Stimulated activated CD8-positive, alpha-beta memory T cell treated with anti-CD3 and anti-CD28 coated beads, Interleukin-4, amount 100 ng/mL, for 1 hour (primary cell): ENCODE measurements around the gene OR2T2.
"Not testable (repeated sequence)": the region's sequence is repeated elsewhere in the genome, so short reads cannot be mapped to it uniquely, and the experiment has no call there.

Source experiments
- DNase-seq, 2 donors: peaks; one replicate each; pipeline ENCODE4 v3.0.0-alpha.2; 2020; ENCODE audit warnings: low read depth in 2 of 2, low spot score in 1 of 2

The OR2T2 gene

GRCh38 chr1:248445399-248445798 lies at the start of gene OR2T2:
Gene OR2T2, plus strand, starts transcription at chr1:248445637. Its CDS starts 7,161 bp downstream, at chr1:248452798.
- DNase-seq: not testable (repeated sequence)

- DNase-seq: no peak
Measured at GRCh38 chr1:248402748-248403147, 42.7 kb upstream of the OR2T2 start, which contains the start of gene OR2T1. Gene OR2T1, plus strand, starts transcription at chr1:248403048. Its CDS starts 3,100 bp downstream, at chr1:248406148.

- no peak for DNase-seq
Measured at GRCh38 chr1:248404024-248404423, 41.4 kb upstream of the OR2T2 start.

DNA sequence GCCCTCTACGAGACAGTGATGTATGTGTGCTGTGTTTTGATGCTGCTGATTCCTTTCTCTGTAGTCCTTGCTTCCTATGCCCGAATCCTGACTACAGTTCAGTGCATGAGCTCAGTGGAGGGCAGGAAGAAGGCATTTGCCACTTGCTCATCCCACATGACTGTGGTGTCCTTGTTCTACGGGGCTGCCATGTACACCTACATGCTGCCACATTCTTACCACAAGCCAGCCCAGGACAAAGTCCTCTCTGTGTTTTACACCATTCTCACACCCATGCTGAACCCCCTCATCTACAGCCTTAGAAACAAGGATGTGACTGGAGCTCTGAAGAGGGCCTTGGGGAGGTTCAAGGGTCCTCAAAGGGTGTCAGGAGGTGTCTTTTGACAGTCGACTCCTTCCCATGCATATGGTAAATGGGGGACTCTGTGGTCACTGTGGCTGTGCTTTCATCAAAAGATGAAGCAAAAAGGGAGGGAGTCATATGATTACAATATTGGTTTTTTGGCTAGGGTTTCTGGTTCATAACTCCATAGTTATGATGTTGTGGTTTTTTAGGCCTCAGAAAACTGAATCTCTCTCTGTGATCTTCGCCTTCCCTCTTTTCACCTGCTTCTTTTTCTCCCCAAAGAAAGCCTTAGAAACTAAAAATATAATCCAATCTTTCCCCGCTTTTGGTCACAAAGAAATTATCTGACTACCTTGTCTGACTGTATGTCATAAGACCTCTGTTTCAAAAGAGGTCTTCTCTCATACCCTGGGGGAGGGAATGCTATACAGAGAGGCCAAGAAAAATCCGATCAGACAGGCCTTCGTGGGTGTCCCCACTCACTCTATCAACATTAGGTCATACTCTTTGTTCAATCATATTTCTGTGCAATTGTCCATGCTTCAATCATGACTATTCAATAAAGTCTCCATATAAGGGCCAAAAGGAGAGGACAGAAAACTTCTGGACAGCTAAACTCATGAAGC lies 38.4 kb upstream of the OR2T2 start:
- no peak for DNase-seq

DNA sequence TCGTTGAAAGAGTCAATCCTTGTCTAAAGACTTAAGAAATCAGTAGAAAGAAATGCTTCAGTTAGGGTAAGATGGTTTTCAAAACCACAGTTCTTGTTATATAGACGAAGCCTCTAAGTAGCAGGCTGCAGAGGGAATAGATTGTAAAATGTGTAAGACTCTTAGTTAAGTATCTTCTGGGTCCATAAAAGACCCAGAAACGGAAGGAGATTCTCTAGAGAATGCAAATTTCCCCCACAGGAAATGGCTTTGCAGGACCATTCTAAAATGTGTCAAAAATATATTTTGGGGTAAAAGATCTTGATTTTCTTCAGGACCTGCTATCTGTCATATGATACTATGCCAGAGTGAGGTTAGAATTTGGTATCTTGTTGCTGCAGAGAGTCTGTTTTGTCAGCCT lies 29.2 kb upstream of the OR2T2 start:
- DNase-seq: no peak

DNA sequence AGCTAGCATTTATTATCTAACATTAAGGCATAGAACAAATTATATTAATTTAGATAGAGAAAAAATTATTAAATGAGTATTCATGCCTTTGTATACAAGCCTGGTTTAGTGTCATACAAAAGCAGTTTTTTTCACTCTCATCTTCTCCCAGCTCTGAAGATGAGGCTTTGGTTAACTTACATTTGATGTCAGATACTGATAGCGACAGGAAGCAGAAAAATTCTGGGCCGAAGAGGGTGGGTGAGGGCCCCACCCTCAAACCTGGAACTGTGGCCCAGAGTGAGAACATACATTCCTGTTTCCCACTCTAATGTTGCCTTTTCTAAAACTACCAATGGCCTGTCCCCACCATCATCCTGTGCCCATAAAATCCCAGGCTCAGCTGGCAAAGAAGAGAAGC lies 27.6 kb upstream of the OR2T2 start:
- DNase-seq: no peak

DNA sequence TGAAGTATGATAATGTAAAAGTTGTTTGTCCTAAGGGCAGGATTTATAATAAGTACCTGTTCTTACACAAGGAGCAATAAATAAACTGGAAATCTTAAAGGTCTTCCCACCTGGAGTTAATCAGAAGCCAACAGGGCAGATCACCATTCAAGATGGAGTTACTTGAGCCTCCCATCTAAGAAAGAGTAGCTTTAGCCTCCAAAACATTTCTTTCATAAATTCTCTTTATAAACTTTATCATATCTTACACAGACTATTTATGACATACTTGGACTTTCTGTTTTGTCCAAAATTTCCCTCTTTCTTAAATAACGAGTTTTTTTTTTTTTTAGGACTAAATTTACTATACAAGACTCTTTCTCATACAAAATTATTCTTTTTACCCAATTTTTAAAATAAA lies 24.1 kb upstream of the OR2T2 start:
- no peak for DNase-seq

DNA sequence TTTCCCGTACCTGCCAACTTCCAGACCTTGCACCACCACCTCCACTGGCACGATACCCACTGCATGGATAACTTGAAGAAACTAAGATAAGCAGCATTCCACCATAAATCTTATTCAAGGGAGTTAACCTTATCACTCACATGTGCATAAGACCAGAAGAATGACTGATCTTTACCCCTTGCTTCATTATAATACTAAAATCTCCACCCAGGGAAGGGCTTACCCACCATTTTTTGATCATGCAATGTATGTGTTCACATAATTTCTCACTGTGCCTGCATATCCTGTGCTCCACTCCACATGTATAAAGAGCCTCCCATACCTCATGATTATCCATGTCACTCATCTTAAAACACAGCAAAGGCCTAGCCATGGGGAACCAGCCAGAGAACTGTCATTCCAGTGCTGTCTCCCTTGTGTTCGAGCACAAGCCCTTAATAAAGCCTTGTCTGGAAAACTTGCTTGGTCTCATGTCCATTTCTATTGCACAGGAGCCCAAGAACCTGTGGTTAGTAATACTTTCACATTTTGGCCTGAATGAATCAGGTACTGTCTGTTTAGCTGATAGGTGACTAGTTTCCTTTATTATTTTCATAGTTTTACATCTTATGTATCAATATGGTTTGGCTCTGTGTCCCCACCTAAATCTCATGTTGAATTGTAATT lies 17.8 kb upstream of the OR2T2 start:
- DNase-seq: not testable (repeated sequence)

DNA sequence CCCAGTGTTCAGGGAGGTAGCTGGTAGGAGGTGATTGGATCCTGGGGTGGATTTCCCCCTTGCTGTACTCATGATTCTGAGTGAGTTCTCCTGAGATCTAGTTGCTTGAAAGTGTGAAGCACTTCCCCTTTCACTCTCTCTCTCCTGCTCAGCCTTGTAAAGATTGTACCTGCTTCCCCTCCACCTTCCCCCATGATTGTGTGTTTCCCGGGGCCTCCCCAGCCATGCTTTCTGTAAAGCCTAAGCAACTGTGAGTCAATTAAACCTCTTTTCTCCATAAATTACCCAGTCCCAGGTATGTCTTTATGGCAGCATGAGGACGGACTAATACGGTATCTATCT lies 17.3 kb upstream of the OR2T2 start:
- DNase-seq: not testable (repeated sequence)

DNA sequence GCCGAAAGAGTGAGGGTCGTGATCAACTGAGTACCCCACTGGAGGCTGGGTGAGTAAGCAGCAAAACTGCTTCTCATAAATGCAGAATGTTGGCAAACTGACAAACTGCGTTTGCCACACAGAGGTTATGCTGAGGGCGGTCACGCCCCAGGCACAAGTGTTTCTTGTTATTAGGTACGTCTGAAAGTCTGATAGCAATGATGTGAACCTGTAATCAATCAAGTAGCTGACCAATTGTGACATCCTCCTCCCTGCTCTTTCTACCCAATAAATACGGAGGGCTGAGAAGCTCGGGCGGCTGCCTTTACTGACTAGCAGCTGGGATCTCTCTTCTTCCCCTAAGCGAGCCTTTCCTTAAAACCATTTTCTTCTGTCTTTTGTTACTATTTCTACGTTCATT lies 13.8 kb upstream of the OR2T2 start:
- not testable (repeated sequence) for DNase-seq

- not testable (repeated sequence) for DNase-seq
Measured at GRCh38 chr1:248432201-248432600, 13.2 kb upstream of the OR2T2 start.

- DNase-seq: not testable (repeated sequence)
Measured at GRCh38 chr1:248433811-248434415, 11.5 kb upstream of the OR2T2 start.

GRCh38 chr1:248434913-248435312 lies 10.5 kb upstream of the OR2T2 start:
- DNase-seq: not testable (repeated sequence)

DNA sequence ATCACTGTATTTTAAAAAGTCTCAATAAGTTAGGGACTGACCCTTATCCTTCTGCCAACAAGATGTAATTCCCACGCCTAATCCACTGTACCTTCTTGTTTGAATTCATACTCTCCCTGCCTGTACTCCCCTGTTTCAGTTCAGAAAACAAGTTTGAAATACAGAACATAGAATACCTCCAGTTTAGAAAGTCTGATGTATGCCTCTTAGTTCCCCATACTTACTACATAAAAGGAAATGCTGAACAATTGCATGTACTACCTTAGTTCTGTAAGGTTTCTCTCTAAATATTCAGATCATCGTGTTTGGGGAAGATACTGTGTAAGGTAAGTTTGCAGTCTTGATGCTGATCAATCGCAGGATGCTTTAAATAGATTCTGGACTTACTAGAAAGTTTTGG lies 9.1 kb upstream of the OR2T2 start:
- not testable (repeated sequence) for DNase-seq

DNA sequence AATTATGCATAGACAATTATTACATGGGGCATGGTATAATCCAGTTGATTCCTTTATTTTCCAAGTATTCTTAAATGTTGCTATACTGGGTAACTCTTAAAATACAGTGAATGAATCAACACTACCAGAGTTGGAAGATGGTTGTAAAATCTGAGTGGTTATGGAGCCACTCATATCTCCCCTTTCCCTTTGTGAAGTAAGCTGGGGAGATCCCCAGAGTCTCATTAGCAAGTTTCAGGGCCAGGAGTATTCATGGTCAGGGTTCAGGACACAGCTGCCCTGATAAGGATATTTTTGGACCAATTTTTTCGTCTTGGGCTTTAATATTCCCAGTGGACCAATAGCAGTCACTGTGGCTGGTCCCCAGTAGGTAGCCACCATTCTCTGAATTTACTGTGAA lies 6.8 kb upstream of the OR2T2 start:
- not testable (repeated sequence) for DNase-seq

- DNase-seq: not testable (repeated sequence)
Measured at GRCh38 chr1:248439283-248439682, 6.2 kb upstream of the OR2T2 start.

- DNase-seq: not testable (repeated sequence)
Measured at GRCh38 chr1:248442500-248443277, 2.7 kb upstream of the OR2T2 start.

- DNase-seq: not testable (repeated sequence)
Measured at GRCh38 chr1:248444603-248445002, 834 bp upstream of the OR2T2 start.

GRCh38 chr1:248448409-248449074 lies 3.1 kb downstream of the OR2T2 start:
- DNase-seq: not testable (repeated sequence)

DNA sequence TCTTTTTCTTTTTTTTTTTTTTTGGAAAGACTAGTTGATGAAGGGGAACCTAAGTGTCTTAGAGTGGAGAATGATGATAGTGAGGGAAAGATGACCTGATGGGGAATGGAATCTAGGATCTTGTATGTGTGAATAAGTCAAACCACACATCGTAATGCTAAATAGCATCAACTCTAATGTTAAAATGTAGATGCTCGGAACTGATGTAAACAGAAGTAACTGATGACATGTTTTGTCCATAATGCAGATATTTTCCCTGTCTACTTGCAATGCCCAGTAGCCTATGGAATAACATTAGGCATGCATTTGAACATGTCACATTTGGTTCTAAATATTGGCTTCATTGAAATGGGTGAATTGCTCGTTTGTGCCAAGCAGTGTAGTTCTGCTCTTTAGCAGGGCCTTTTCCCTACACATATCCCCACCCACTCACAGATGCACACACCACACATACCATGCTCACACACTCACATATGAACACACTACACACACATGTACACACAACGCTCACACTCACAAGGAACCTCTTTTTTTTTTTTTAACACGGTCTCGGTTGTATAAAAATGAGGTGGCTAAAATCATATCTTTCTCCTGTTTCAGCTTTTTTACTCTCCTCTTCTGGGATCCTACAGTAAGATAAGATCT lies 4.5 kb downstream of the OR2T2 start:
- DNase-seq: not testable (repeated sequence)
